Effector memory CD4-positive, alpha-beta T cell (primary cell): ENCODE results near the gene CDH22.

ENCODE experiments used
- DNase-seq, 3 donors: peaks; one replicate each; pipeline ENCODE4 v3.0.0-alpha.2; 2020
- H3K27ac ChIP-seq: 2 replicates; pipeline ENCODE4 v1.7.0; 2013; ENCODE audit warnings: mild to moderate bottlenecking, low read length, moderate library complexity; ENCODE audit not compliant: insufficient read depth, poor library complexity, severe bottlenecking
- H3K27me3 ChIP-seq: replicated peaks from 2 replicates; pipeline ENCODE4 v1.7.0; 2013; ENCODE audit warnings: mild to moderate bottlenecking, low read length; ENCODE audit not compliant: insufficient read depth, control insufficient read depth, poor library complexity, severe bottlenecking
- H3K36me3 ChIP-seq: 2 replicates; pipeline ENCODE4 v1.7.0; 2013; ENCODE audit warnings: mild to moderate bottlenecking, low read length, moderate library complexity; ENCODE audit not compliant: control insufficient read depth, insufficient read depth
- H3K4me1 ChIP-seq: 2 replicates; pipeline ENCODE4 v1.7.0; 2013; ENCODE audit warnings: low read length, mild to moderate bottlenecking; ENCODE audit not compliant: control insufficient read depth, insufficient read depth, poor library complexity, severe bottlenecking
- H3K4me3 ChIP-seq: 2 replicates; pipeline ENCODE4 v1.7.0; 2013; ENCODE audit warnings: low read length, low read depth, mild to moderate bottlenecking; ENCODE audit not compliant: insufficient read depth, poor library complexity, severe bottlenecking
- H3K9me3 ChIP-seq: 2 replicates; pipeline ENCODE4 v1.7.0; 2013; ENCODE audit warnings: mild to moderate bottlenecking, low read length, moderate library complexity; ENCODE audit not compliant: control insufficient read depth

Gene CDH22

GRCh38 chr20:46139908-46140482 lies 168.3 kb downstream of the CDH22 start:
- no peak overlapping the region for H3K27ac ChIP-seq
- no peak for DNase-seq
- H3K9me3 ChIP-seq: no peaks in the 10 kb centered on the region
- H3K36me3 ChIP-seq: no peaks in the 10 kb centered on the region
- no peak overlapping the region for H3K4me3 ChIP-seq
- H3K4me1 ChIP-seq: no peaks in the 10 kb centered on the region
- no peaks in the 10 kb centered on the region for H3K27me3 ChIP-seq

DNA sequence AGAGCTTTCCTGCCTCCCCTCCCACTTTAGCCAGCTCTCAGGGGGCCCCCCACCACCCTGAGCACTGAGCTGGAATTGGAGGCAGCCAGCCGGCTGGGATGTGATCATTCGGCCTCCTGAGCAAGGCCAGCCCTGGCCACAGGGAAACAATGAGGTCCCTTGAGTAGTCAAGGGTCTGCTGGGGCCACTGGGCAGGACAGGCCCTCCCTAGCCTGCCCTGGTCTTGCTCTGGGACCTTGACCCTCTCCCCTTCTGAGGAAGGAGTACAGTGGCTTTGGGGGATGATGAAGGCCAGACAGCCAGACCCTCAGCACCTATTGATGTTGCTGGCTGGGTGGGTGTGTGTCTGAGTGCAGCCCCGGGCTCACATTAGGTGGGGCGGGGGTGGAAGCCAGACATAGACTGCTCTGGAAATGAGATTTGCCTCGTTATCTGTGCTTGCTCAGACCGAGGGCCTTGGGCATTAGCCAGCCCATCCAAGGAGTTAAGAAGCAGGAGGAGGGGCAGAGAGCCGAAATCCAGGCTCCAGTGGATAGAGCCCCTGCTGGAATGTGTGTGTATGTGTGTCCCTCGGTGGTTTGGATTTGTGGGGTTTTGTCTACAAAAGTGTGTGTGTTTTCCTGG lies 168.9 kb downstream of the CDH22 start:
- H3K27ac ChIP-seq: no peak overlapping the region
- H3K27me3 ChIP-seq: no peaks in the 10 kb centered on the region
- H3K9me3 ChIP-seq: no peaks in the 10 kb centered on the region
- no peaks in the 10 kb centered on the region for H3K4me1 ChIP-seq
- H3K36me3 ChIP-seq: no peaks in the 10 kb centered on the region
- no peak for DNase-seq
- no peak overlapping the region for H3K4me3 ChIP-seq

GRCh38 chr20:46137816-46138215 lies 170.5 kb downstream of the CDH22 start:
- no peaks in the 10 kb centered on the region for H3K4me1 ChIP-seq
- no peak overlapping the region for H3K27ac ChIP-seq
- no peaks in the 10 kb centered on the region for H3K36me3 ChIP-seq
- H3K27me3 ChIP-seq: no peaks in the 10 kb centered on the region
- DNase-seq: no peak
- H3K9me3 ChIP-seq: no peaks in the 10 kb centered on the region
- no peak overlapping the region for H3K4me3 ChIP-seq

DNA sequence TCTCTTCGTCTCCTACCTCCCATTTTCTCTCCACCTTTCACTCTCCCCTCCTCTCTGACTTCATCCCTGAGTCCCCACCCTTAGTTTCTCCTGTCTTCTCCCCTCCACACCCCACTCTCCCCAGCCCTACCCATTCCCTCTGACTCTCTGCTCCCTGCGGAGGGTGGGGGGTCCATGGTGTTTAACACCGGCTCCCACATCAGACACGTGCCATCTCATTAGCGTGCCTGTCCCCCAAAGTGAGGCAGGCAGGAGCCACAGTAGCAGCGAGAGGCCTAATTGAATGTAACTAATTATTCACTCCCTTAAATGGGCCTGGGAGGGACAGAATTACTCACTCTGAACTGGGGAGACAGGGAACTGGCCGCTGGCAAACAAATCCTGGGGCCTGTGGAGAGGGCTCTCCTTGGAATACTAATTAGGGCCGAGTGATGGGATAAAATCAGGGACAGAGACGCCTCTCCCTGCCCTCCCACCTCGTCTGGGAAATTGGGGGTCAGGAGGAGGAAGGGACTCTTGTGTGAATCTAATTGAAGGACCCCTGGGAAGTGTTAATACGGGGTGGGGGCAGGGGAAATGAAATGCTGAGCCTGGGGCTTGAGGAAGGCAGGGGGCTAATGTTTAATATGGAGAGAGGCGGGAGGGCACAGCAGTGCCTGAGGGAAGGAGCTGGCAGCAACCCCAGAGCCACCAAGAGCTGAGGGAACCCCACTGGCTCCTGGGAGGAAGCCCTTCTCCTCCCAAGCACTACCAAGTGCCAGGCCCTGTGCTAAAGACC lies 172.3 kb downstream of the CDH22 start:
- no peak for DNase-seq
- no peaks in the 10 kb centered on the region for H3K36me3 ChIP-seq

GRCh38 chr20:46134716-46135115 lies 173.6 kb downstream of the CDH22 start:
- H3K27me3 ChIP-seq: peaks cover 9% of the 10 kb centered on the region
- no peak overlapping the region for H3K27ac ChIP-seq
- H3K4me1 ChIP-seq: no peaks in the 10 kb centered on the region
- no peak for DNase-seq
- no peaks in the 10 kb centered on the region for H3K36me3 ChIP-seq
- H3K4me3 ChIP-seq: no peak overlapping the region
- H3K9me3 ChIP-seq: no peaks in the 10 kb centered on the region

More for the DNA sequence above, 172.3 kb downstream of the CDH22 start:
- no peak overlapping the region for H3K4me3 ChIP-seq
- no peaks in the 10 kb centered on the region for H3K9me3 ChIP-seq
- no peaks in the 10 kb centered on the region for H3K4me1 ChIP-seq
- no peaks in the 10 kb centered on the region for H3K27me3 ChIP-seq
- H3K27ac ChIP-seq: no peak overlapping the region

GRCh38 chr20:46133886-46134654 lies 174.2 kb downstream of the CDH22 start:
- DNase-seq: no peak
- no peaks in the 10 kb centered on the region for H3K9me3 ChIP-seq

GRCh38 chr20:46132705-46133120 lies 175.6 kb downstream of the CDH22 start:
- H3K36me3 ChIP-seq: no peaks in the 10 kb centered on the region
- H3K4me3 ChIP-seq: no peak overlapping the region
- H3K4me1 ChIP-seq: no peaks in the 10 kb centered on the region
- H3K9me3 ChIP-seq: no peaks in the 10 kb centered on the region
- peak in 2 of 3 donors; percentile 11 to 35 for DNase-seq
- H3K27me3 ChIP-seq: peaks cover 9% of the 10 kb centered on the region
- H3K27ac ChIP-seq: no peak overlapping the region

More at GRCh38 chr20:46133886-46134654, 174.2 kb downstream of the CDH22 start:
- H3K36me3 ChIP-seq: no peaks in the 10 kb centered on the region
- no peak overlapping the region for H3K4me3 ChIP-seq
- no peaks in the 10 kb centered on the region for H3K4me1 ChIP-seq
- peaks cover 9% of the 10 kb centered on the region for H3K27me3 ChIP-seq
- no peak overlapping the region for H3K27ac ChIP-seq

DNA sequence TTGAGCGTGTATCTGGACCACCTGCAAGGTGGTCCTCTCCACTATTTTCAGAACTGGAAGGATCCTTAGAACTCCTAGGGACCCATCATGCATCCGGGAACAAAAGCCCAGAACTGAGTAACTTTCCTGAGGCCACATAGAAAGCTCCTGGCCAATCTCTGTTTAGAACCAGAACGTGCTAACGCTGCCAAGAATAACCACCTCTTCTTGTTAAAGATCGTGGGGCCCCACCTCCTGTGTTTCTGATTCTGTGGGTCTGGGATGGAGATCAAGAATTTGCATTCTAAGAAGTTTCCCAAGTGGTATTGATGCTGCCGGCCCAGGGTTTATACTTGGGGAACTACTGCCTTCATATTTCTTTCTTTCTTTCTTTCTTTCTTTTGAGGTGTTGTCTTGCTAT lies 176.9 kb downstream of the CDH22 start:
- H3K27me3 ChIP-seq: peaks cover 9% of the 10 kb centered on the region
- no peak for DNase-seq
- H3K4me3 ChIP-seq: no peak overlapping the region
- no peak overlapping the region for H3K27ac ChIP-seq
- H3K4me1 ChIP-seq: no peaks in the 10 kb centered on the region
- no peaks in the 10 kb centered on the region for H3K36me3 ChIP-seq
- no peaks in the 10 kb centered on the region for H3K9me3 ChIP-seq

DNA sequence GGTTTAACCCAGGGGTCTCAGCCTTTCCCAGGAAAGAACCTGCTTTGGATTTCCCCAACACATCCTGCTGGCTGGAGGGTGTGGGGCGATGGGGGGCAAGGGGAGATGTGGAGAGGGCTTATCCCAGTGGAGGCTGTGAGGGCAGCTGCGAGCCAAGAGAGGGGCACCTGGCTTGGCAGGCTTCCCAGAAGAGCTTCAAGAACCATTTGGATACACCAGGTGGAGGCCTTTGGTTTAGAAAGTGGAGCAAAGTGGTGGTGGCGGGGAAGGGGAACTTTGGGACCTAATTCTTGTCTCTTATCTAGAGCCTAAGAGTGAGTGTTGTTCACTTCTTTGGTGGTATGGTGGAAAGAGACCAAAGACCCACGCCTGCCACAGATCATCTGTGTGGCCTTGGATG lies 177.8 kb downstream of the CDH22 start:
- no peak for DNase-seq
- no peak overlapping the region for H3K4me3 ChIP-seq
- no peaks in the 10 kb centered on the region for H3K4me1 ChIP-seq
- peaks cover 9% of the 10 kb centered on the region for H3K27me3 ChIP-seq
- H3K27ac ChIP-seq: no peak overlapping the region
- no peaks in the 10 kb centered on the region for H3K9me3 ChIP-seq
- no peaks in the 10 kb centered on the region for H3K36me3 ChIP-seq
